ENCODE data around the gene TMEM225B.
"Not testable (repeated sequence)": the region's sequence is repeated elsewhere in the genome, so short reads cannot be mapped to it uniquely, and the experiment has no call there.

The TMEM225B gene

GRCh38 chr7:99579956-99580777, 17.9 kb upstream of the TMEM225B start:
- DNase-seq: peak; percentile 59

- DNase-seq: not testable (repeated sequence)
Measured at GRCh38 chr7:99580778-99581332, 17.2 kb upstream of the TMEM225B start.

- DNase-seq: no peak
Measured at GRCh38 chr7:99588868-99589267, 9.2 kb upstream of the TMEM225B start.

GRCh38 chr7:99594948-99595745, 2.9 kb upstream of the TMEM225B start:
- no peak for DNase-seq

GRCh38 chr7:99596408-99596955, 1.6 kb upstream of the TMEM225B start:
- DNase-seq: no peak

- DNase-seq: no peak
Measured at GRCh38 chr7:99599836-99600235, 1.8 kb downstream of the TMEM225B start.

GRCh38 chr7:99601656-99602310, 3.7 kb downstream of the TMEM225B start:
- DNase-seq: no peak

- DNase-seq: no peak
Measured at GRCh38 chr7:99605527-99605926, 7.5 kb downstream of the TMEM225B start.

- DNase-seq: no peak
Measured at GRCh38 chr7:99606531-99606930, 8.5 kb downstream of the TMEM225B start.

- DNase-seq: no peak
Measured at GRCh38 chr7:99607548-99607947, 9.5 kb downstream of the TMEM225B start.

- no peak for DNase-seq
Measured at GRCh38 chr7:99614495-99614894, 16.4 kb downstream of the TMEM225B start.

GRCh38 chr7:99615989-99616358, 17.9 kb downstream of the TMEM225B start:
- DNase-seq: no peak

- peak; percentile 89 for DNase-seq
Measured at GRCh38 chr7:99616359-99617191, 18.5 kb downstream of the TMEM225B start, which contains the start of gene ZSCAN25. ZSCAN25 (plus strand) TSS chr7:99616946; CDS start chr7:99619607, 2,661 bp downstream.

GRCh38 chr7:99617192-99617781, 19.2 kb downstream of the TMEM225B start:
- DNase-seq: no peak

GRCh38 chr7:99618726-99619125, 20.7 kb downstream of the TMEM225B start:
- no peak for DNase-seq

- DNase-seq: no peak
Measured at GRCh38 chr7:99619571-99620130, 21.6 kb downstream of the TMEM225B start.

GRCh38 chr7:99621271-99621670, 23.2 kb downstream of the TMEM225B start:
- no peak for DNase-seq

- no peak for DNase-seq
Measured at GRCh38 chr7:99622596-99622995, 24.5 kb downstream of the TMEM225B start.

- DNase-seq: peak; percentile 23
Measured at GRCh38 chr7:99623091-99623693, 25.1 kb downstream of the TMEM225B start.

GRCh38 chr7:99623702-99624447, 25.8 kb downstream of the TMEM225B start:
- peak; percentile 43 for DNase-seq

All from stimulated activated CD4-positive, alpha-beta T cell treated with anti-CD3 and anti-CD28 coated beads, Interleukin-4, amount 100 ng/mL, for 24 hours (primary cell).